GM18508 (cell line): ENCODE data around the gene TMIGD3.
"Not testable (repeated sequence)": the region's sequence is repeated elsewhere in the genome, so short reads cannot be mapped to it uniquely, and the experiment has no call there.

Experiments used
- ATAC-seq: cut with Tn5 transposase; IDR thresholded peaks from one replicate; pipeline ENCODE4 v1.9.1; 2021; ENCODE audit warnings: moderate number of reproducible peaks; ENCODE audit not compliant: insufficient read depth, unreplicated experiment

Gene TMIGD3

GRCh38 chr1:111503585-111504060 is at the start of gene TMIGD3, which contains the start of gene ADORA3:
Gene TMIGD3 (minus strand): TSS chr1:111503633. CDS start chr1:111503354, 279 bp downstream.
Gene ADORA3 (minus strand): TSS chr1:111503633. CDS start chr1:111503354, 279 bp downstream.
- ATAC-seq: no peak

- ATAC-seq: no peak
These were observed 49.8 kb upstream of the TMIGD3 start for GRCh38 chr1:111553196-111553595.

GRCh38 chr1:111552587-111552986 is 49.2 kb upstream of the TMIGD3 start:
- no peak for ATAC-seq

- no peak for ATAC-seq
These were observed 48.4 kb upstream of the TMIGD3 start for GRCh38 chr1:111551623-111552411.

- not testable (repeated sequence) for ATAC-seq
These were observed 44.4 kb upstream of the TMIGD3 start for GRCh38 chr1:111547786-111548185.

- no peak for ATAC-seq
These were observed 38.8 kb upstream of the TMIGD3 start for GRCh38 chr1:111542187-111542586.

- no peak for ATAC-seq
These were observed 38.3 kb upstream of the TMIGD3 start for GRCh38 chr1:111541721-111542120.

- ATAC-seq: no peak
These were observed 37.5 kb upstream of the TMIGD3 start for GRCh38 chr1:111540928-111541327.

- ATAC-seq: no peak
These were observed 35.1 kb upstream of the TMIGD3 start for GRCh38 chr1:111538343-111539025.

- ATAC-seq: no peak
These were observed 32.1 kb upstream of the TMIGD3 start for GRCh38 chr1:111535256-111536191.

GRCh38 chr1:111520053-111520452 is 16.6 kb upstream of the TMIGD3 start:
- ATAC-seq: no peak

- no peak for ATAC-seq
These were observed 14.2 kb upstream of the TMIGD3 start for GRCh38 chr1:111517469-111518225.

- no peak for ATAC-seq
These were observed 12.6 kb upstream of the TMIGD3 start for GRCh38 chr1:111516005-111516535.

- no peak for ATAC-seq
These were observed 12.0 kb upstream of the TMIGD3 start for GRCh38 chr1:111515291-111516004.

GRCh38 chr1:111513410-111514020 is 10.1 kb upstream of the TMIGD3 start:
- no peak for ATAC-seq

- no peak for ATAC-seq
These were observed 9.5 kb upstream of the TMIGD3 start for GRCh38 chr1:111512931-111513330.

- no peak for ATAC-seq
These were observed 8.9 kb upstream of the TMIGD3 start for GRCh38 chr1:111512132-111512889.

- ATAC-seq: no peak
These were observed 7.9 kb upstream of the TMIGD3 start for GRCh38 chr1:111511370-111511769.
